GM12878 (cell line): Measurements from ENCODE around the gene TGFBI.

Experiments
- BCL3 ChIP-seq: IDR thresholded peaks from 2 replicates; pipeline ENCODE4 v1.6.1; 2011; ENCODE audit warnings: borderline replicate concordance, low read depth, mild to moderate bottlenecking, moderate library complexity, low read length; ENCODE audit not compliant: insufficient read depth, poor library complexity, severe bottlenecking
- CTCF ChIP-seq, 3 experiments: IDR thresholded peaks in 2 of 3; conservative IDR thresholded peaks in 1 of 3; 2 replicates each; pipeline ENCODE4 v1.5.1; 2011; ENCODE audit warnings: low read depth in 3 of 3, low read length in 3 of 3, mild to moderate bottlenecking in 3 of 3, control low read depth in 2 of 3, moderate library complexity in 2 of 3, inconsistent platforms in 1 of 3, mixed read lengths in 1 of 3; ENCODE audit not compliant: control insufficient read depth in 2 of 3, insufficient read depth in 1 of 3; ENCODE audit errors: extremely low read depth in 1 of 3
- EP300 ChIP-seq, 2 experiments: fragments of 150-350 bp in 1 of 2; IDR thresholded peaks; 2 replicates each; pipeline ENCODE4 v1.6.1; 2011 to 2012; ENCODE audit warnings: low read depth in 2 of 2, low read length in 2 of 2, borderline replicate concordance in 1 of 2, improper control_type of control experiment in 1 of 2, inconsistent platforms in 1 of 2; ENCODE audit not compliant: control insufficient read depth in 1 of 2
- HDAC2 ChIP-seq: fragments of 200-600 bp; sonication (generic); IDR thresholded peaks from 2 replicates; pipeline ENCODE4 v1.6.1; 2017
- HDGF ChIP-seq: fragments of 450-650 bp; IDR thresholded peaks from 2 replicates; pipeline ENCODE4 v1.6.1; 2016; ENCODE audit warnings: antibody characterized with exemption
- PAX8 ChIP-seq: fragments of 450-650 bp; IDR thresholded peaks from 2 replicates; pipeline ENCODE4 v1.6.1; 2017; ENCODE audit warnings: mild to moderate bottlenecking, moderate library complexity
- POLR2A ChIP-seq: IDR thresholded peaks from 2 replicates; pipeline ENCODE4 v1.6.1; 2011; ENCODE audit warnings: low read depth, mild to moderate bottlenecking, low read length
- RAD21 ChIP-seq: IDR thresholded peaks from 2 replicates; pipeline ENCODE4 v1.6.1; 2011; ENCODE audit warnings: mild to moderate bottlenecking, low read depth, low read length, moderate library complexity; ENCODE audit not compliant: insufficient read depth
- RFX5 ChIP-seq: IDR thresholded peaks from 2 replicates; pipeline ENCODE4 v1.6.1; 2011; ENCODE audit warnings: low read depth, low read length, improper control_type of control experiment
- SMC3 ChIP-seq: IDR thresholded peaks from 2 replicates; pipeline ENCODE4 v1.6.1; 2011; ENCODE audit warnings: low read length, improper control_type of control experiment, borderline replicate concordance
- USF1 ChIP-seq: IDR thresholded peaks from 2 replicates; pipeline ENCODE4 v1.6.1; 2011; ENCODE audit warnings: borderline replicate concordance, low read depth, mild to moderate bottlenecking, moderate library complexity, mixed read lengths, low read length; ENCODE audit not compliant: insufficient read depth; ENCODE audit errors: extremely low read length

- TF ChIP-seq USF1 (no peak), HDGF (no peak), RAD21 (no peak), CTCF (IDR thresholded peaks at IDR 0.05 in 2 of 3, conservative IDR thresholded peaks at IDR 0.05 in 1 of 3; ENCODE audit: control insufficient read depth in 2 of 3, extremely low read depth in 1 of 3, insufficient read depth in 1 of 3, low read depth in 3 of 3, low read length in 3 of 3) (no peak), RFX5 (no peak), POLR2A (no peak), BCL3 (no peak), HDAC2 (no peak), SMC3 (no peak), PAX8 (no peak), EP300 (IDR thresholded peaks at IDR 0.05; ENCODE audit: borderline replicate concordance in 1 of 2, control insufficient read depth in 1 of 2, low read depth in 2 of 2, low read length in 2 of 2) (no peak)
These were observed 27.3 kb upstream of the TGFBI start for GRCh38 chr5:136001466-136001981.
